SU-DHL-6 (cell line): ENCODE measurements around the gene IFT74.

ENCODE experiments used
- H2AFZ ChIP-seq: fragments of 200-600 bp; sonication (generic); 2 replicates; pipeline ENCODE4 v1.6.1; 2014; ENCODE audit warnings: low read depth, mild to moderate bottlenecking, moderate library complexity, mixed read lengths, antibody characterized with exemption, low read length; ENCODE audit not compliant: severe bottlenecking
- H3F3A ChIP-seq: fragments of 200-600 bp; shearing (Covaris generic); 2 replicates; pipeline ENCODE4 v1.6.0; 2016; ENCODE audit warnings: antibody characterized with exemption, mild to moderate bottlenecking; ENCODE audit not compliant: insufficient read depth
- H3K27ac ChIP-seq: fragments of 200-600 bp; sonication (generic); 2 replicates; pipeline ENCODE4 v1.5.1; 2016; ENCODE audit warnings: low read depth, mild to moderate bottlenecking, low read length, moderate library complexity, mixed read lengths
- H3K27me3 ChIP-seq: fragments of 200-600 bp; sonication (generic), shearing (Covaris generic); 2 replicates; pipeline ENCODE4 v1.6.0; 2014; ENCODE audit warnings: mild to moderate bottlenecking, low read length
- H3K36me3 ChIP-seq: fragments of 200-600 bp; sonication (generic); 2 replicates; pipeline ENCODE4 v1.6.1; 2014; ENCODE audit warnings: mild to moderate bottlenecking, low read length, mixed read lengths
- H3K4me2 ChIP-seq: fragments of 300-600, 200-600 bp; shearing (Covaris generic), sonication (generic); 2 replicates; pipeline ENCODE4 v1.6.0; 2014; ENCODE audit warnings: low read length, low read depth, mild to moderate bottlenecking; ENCODE audit not compliant: poor library complexity, severe bottlenecking
- H3K4me3 ChIP-seq: fragments of 200-600 bp; sonication (generic); 2 replicates; pipeline ENCODE4 v1.5.1; 2014; ENCODE audit warnings: antibody characterized with exemption, low read length, mild to moderate bottlenecking, mixed read lengths; ENCODE audit not compliant: insufficient read depth, poor library complexity, severe bottlenecking
- H3K79me2 ChIP-seq: fragments of 200-600 bp; sonication (generic); 2 replicates; pipeline ENCODE4 v1.6.1; 2014; ENCODE audit warnings: mild to moderate bottlenecking, low read length, moderate library complexity; ENCODE audit not compliant: insufficient read depth
- H3K9ac ChIP-seq: fragments of 200-600 bp; sonication (generic); 2 replicates; pipeline ENCODE4 v1.7.0; 2014; ENCODE audit warnings: mild to moderate bottlenecking, low read length
- H3K9me2 ChIP-seq: fragments of 200-600 bp; sonication (generic); replicated peaks from 2 replicates; pipeline ENCODE4 v1.6.1; 2014; ENCODE audit warnings: low read length; ENCODE audit not compliant: insufficient read depth
- H3K9me3 ChIP-seq: fragments of 200-600 bp; sonication (generic); 2 replicates; pipeline ENCODE4 v1.6.1; 2014; ENCODE audit warnings: low read length, mixed read lengths; ENCODE audit not compliant: insufficient read depth
- H4K20me1 ChIP-seq: fragments of 200-600 bp; sonication (generic); 2 replicates; pipeline ENCODE4 v1.6.1; 2014; ENCODE audit warnings: low read depth, mild to moderate bottlenecking, antibody characterized with exemption, low read length, moderate library complexity, mixed read lengths
- CTCF ChIP-seq: fragments of 200-600 bp; sonication (generic); IDR thresholded peaks from one replicate; pipeline ENCODE4 v1.5.1; 2017; ENCODE audit warnings: antibody characterized with exemption, mild to moderate bottlenecking, low read length, moderate library complexity; ENCODE audit not compliant: insufficient read depth, poor library complexity, severe bottlenecking
- EZH2phosphoT487 ChIP-seq: fragments of 200-600 bp; sonication (generic), shearing (Covaris generic); conservative IDR thresholded peaks from 2 replicates; pipeline ENCODE4 v1.6.1; 2018; ENCODE audit warnings: mild to moderate bottlenecking, antibody characterized with exemption, low read length, moderate library complexity, mixed read lengths

Gene IFT74

GRCh38 chr9:27054125-27054524 is 97.9 kb downstream of the IFT74 start:
- H3F3A ChIP-seq: 0 out of 2 replicates have a peak, but pooled peaks cover 2% of the 10 kb centered on the region
- no peak overlapping the region for H3K4me3 ChIP-seq
- no peaks in the 10 kb centered on the region for H3K9me2 ChIP-seq
- no peaks in the 10 kb centered on the region for H4K20me1 ChIP-seq
- no peak overlapping the region for H2AFZ ChIP-seq
- H3K9me3 ChIP-seq: no peaks in the 10 kb centered on the region
- H3K4me2 ChIP-seq: no peak overlapping the region
- H3K36me3 ChIP-seq: no peaks in the 10 kb centered on the region
- no peak for TF ChIP-seq EZH2phosphoT487
- no peak for TF ChIP-seq CTCF
- no peak overlapping the region for H3K9ac ChIP-seq
- H3K27me3 ChIP-seq: no peaks in the 10 kb centered on the region
- H3K27ac ChIP-seq: no peak overlapping the region
- H3K79me2 ChIP-seq: no peaks in the 10 kb centered on the region

- no peaks in the 10 kb centered on the region for H3K27me3 ChIP-seq
- H3K9me2 ChIP-seq: no peaks in the 10 kb centered on the region
- H3K9ac ChIP-seq: no peak overlapping the region
- H3K79me2 ChIP-seq: no peaks in the 10 kb centered on the region
- H3F3A ChIP-seq: 0 out of 2 replicates have a peak, but pooled peaks cover 2% of the 10 kb centered on the region
- no peak overlapping the region for H3K4me3 ChIP-seq
- H3K4me2 ChIP-seq: no peak overlapping the region
- no peaks in the 10 kb centered on the region for H3K9me3 ChIP-seq
- H2AFZ ChIP-seq: no peak overlapping the region
- H3K27ac ChIP-seq: no peak overlapping the region
- TF ChIP-seq EZH2phosphoT487 (no peak), CTCF (no peak)
- H4K20me1 ChIP-seq: no peaks in the 10 kb centered on the region
- H3K36me3 ChIP-seq: no peaks in the 10 kb centered on the region
Measured at GRCh38 chr9:27054841-27055240, 98.6 kb downstream of the IFT74 start.

GRCh38 chr9:27059412-27059811 is 103.2 kb downstream of the IFT74 start:
- no peaks in the 10 kb centered on the region for H3K9me3 ChIP-seq
- TF ChIP-seq EZH2phosphoT487 (no peak), CTCF (no peak)
- H3K4me2 ChIP-seq: no peak overlapping the region
- H3K27me3 ChIP-seq: no peaks in the 10 kb centered on the region
- no peak overlapping the region for H3K9ac ChIP-seq
- no peaks in the 10 kb centered on the region for H4K20me1 ChIP-seq
- H3K36me3 ChIP-seq: no peaks in the 10 kb centered on the region
- H2AFZ ChIP-seq: no peak overlapping the region
- H3F3A ChIP-seq: 0 out of 2 replicates have a peak, but pooled peaks cover 2% of the 10 kb centered on the region
- H3K4me3 ChIP-seq: no peak overlapping the region
- no peaks in the 10 kb centered on the region for H3K9me2 ChIP-seq
- H3K27ac ChIP-seq: no peak overlapping the region
- H3K79me2 ChIP-seq: no peaks in the 10 kb centered on the region
